ENCODE measurements around the gene PCNT. TPM values are rescaled to one million over a fixed set of nuclear protein-coding genes. Genes with fewer than 3 reads are reported as not detected.

PCNT gene
- total and polyA plus RNA-seq, 9 of the 15 experiments (the other 6 are each of a cell fraction or from before 2014, with no cell fraction given), result 9.1 to 53.5 (median 31.3) TPM

- TF ChIP-seq NR2C2 (CRISPR knock-in tag; IDR thresholded peaks at IDR 0.05) (no peak), NR2C2 (tag; IDR thresholded peaks at IDR 0.05) (no peak), CREB5 (CRISPR knock-in tag; IDR thresholded peaks at IDR 0.05) (no peak), ZFP30 (CRISPR knock-in tag; IDR thresholded peaks at IDR 0.05; ENCODE audit: borderline replicate concordance) (no peak), SMARCB1 (IDR thresholded peaks at IDR 0.05; ENCODE audit: insufficient read length, low read depth) (no peak), ZNF318 (IDR thresholded peaks at IDR 0.05; ENCODE audit: borderline replicate concordance in 1 of 2, low read depth in 1 of 2) (no peak), ZEB2 (IDR thresholded peaks at IDR 0.05) (peak; percentile 55; the same call in 1 of the 2 replicates), ZBTB9 (CRISPR knock-in tag; IDR thresholded peaks at IDR 0.05) (peak; percentile 89), USF2 (CRISPR knock-in tag; IDR thresholded peaks at IDR 0.05) (no peak), SP2 (IDR thresholded peaks at IDR 0.05; ENCODE audit: extremely low read depth, low read depth, low read length, poor library complexity, severe bottlenecking) (no peak), PCBP1 (IDR thresholded peaks at IDR 0.05; ENCODE audit: low read depth, low read length, poor library complexity, severe bottlenecking) (no peak), C11orf30 (IDR thresholded peaks at IDR 0.05; ENCODE audit: low read depth) (no peak), FOXA3 (CRISPR knock-in tag; conservative IDR thresholded peaks at IDR 0.05 in 1 of 2, IDR thresholded peaks at IDR 0.05 in 1 of 2) (no peak), DACH1 (IDR thresholded peaks at IDR 0.05; ENCODE audit: partially characterized antibody) (no peak), YY1 (IDR thresholded peaks at IDR 0.05; ENCODE audit: borderline replicate concordance in 1 of 3, control insufficient read depth in 1 of 3, extremely low read depth in 1 of 3, insufficient read depth in 3 of 3, insufficient read length in 1 of 3, insufficient replicate concordance in 2 of 3, low read depth in 1 of 3, low read length in 2 of 3) (peak in 1 of 3 experiments; percentile 23)
Measured at GRCh38 chr21:46294647-46295176, 29.2 kb upstream of the PCNT start (continued).
